SK-N-MC (cell line): ENCODE data around the gene ACSS2.

ENCODE experiments used
- DNase-seq: peaks from one replicate; pipeline ENCODE4 v3.0.0-alpha.2; 2011; ENCODE audit warnings: low read depth, low spot score
- H3K27ac ChIP-seq: fragments of 200-600 bp; sonication (generic); 2 replicates; pipeline ENCODE4 v1.5.1; 2016; ENCODE audit warnings: mixed run types
- H3K36me3 ChIP-seq: fragments of 200-600 bp; sonication (generic); 2 replicates; pipeline ENCODE4 v1.6.1; 2017; ENCODE audit warnings: antibody characterized with exemption, low read length, mixed read lengths; ENCODE audit not compliant: insufficient read depth
- H3K4me3 ChIP-seq: fragments of 200-600 bp; sonication (generic); 2 replicates; pipeline ENCODE4 v1.5.1; 2016
- H3K9ac ChIP-seq: fragments of 200-600 bp; sonication (generic); 2 replicates; pipeline ENCODE4 v1.8.0; 2017; ENCODE audit warnings: mixed run types, mixed read lengths; ENCODE audit not compliant: insufficient read length
- H3K9me3 ChIP-seq: fragments of 200-600 bp; sonication (generic); 2 replicates; pipeline ENCODE4 v1.6.1; 2017; ENCODE audit warnings: low read depth, mild to moderate bottlenecking, antibody characterized with exemption, low read length, moderate library complexity, mixed read lengths
- EZH2 ChIP-seq: fragments of 200-600 bp; sonication (generic); IDR thresholded peaks from one replicate; pipeline ENCODE4 v1.6.1; 2017; ENCODE audit warnings: antibody characterized with exemption
- FOXP2 ChIP-seq: optimal IDR thresholded peaks from 2 replicates; pipeline ENCODE3; 2011; ENCODE audit warnings: mild to moderate bottlenecking, moderate library complexity; ENCODE audit not compliant: insufficient read depth; ENCODE audit errors: extremely low read length, control extremely low read depth
- POLR2AphosphoS5 ChIP-seq: IDR thresholded peaks from 2 replicates; pipeline ENCODE4 v1.6.1; 2012; ENCODE audit warnings: mild to moderate bottlenecking, low read depth, low read length, borderline replicate concordance

ACSS2 gene

DNA sequence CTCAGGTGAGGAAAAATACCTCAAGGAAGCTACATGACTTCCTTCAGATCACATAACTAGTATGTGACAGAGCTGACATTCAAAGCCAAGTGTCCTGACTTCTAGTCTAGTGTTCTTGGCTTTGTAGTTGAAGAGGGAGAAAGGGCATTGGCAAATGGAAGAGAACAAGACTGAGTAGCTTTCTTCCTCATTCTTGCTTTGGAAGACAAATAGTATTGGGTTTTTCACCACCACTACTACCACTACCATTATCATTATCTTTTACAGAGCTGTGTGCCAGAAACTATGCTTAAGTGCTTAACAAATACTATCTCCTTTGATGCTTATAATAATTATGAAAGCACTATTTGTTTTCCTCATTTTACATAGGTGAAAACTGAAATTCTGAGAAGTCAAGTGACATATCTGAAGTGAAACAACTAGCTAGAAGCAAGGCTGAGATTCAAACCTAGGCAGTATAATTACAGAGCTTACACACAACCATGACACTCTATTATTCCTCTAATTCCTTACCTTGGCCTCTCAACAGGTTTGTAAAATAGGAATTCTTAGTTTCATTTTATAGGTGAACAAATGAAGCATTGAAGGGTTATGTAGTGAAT, 6.8 kb downstream of the ACSS2 start:
- TF ChIP-seq EZH2 (no peak), POLR2AphosphoS5 (no peak), FOXP2 (no peak)
- H3K4me3 ChIP-seq: no peak overlapping the region
- H3K36me3 ChIP-seq: peaks cover 4% of the 10 kb centered on the region
- H3K9me3 ChIP-seq: no peaks in the 10 kb centered on the region
- no peak overlapping the region for H3K9ac ChIP-seq
- DNase-seq: no peak
- no peak overlapping the region for H3K27ac ChIP-seq

GRCh38 chr20:34883809-34884208, 7.4 kb downstream of the ACSS2 start:
- Histone ChIP-seq H3K27ac (no peak overlapping the region), H3K9ac (no peak overlapping the region), H3K36me3 (peaks cover 4% of the 10 kb centered on the region), H3K9me3 (no peaks in the 10 kb centered on the region), H3K4me3 (no peak overlapping the region)
- no peak for DNase-seq
- TF ChIP-seq POLR2AphosphoS5 (no peak), FOXP2 (no peak), EZH2 (no peak)

- Histone ChIP-seq H3K4me3 (no peak overlapping the region), H3K36me3 (peaks cover 4% of the 10 kb centered on the region), H3K27ac (no peak overlapping the region), H3K9ac (no peak overlapping the region), H3K9me3 (no peaks in the 10 kb centered on the region)
- DNase-seq: no peak
- no peak for TF ChIP-seq FOXP2
- no peak for TF ChIP-seq POLR2AphosphoS5
- TF ChIP-seq EZH2: no peak
Observed at GRCh38 chr20:34884260-34884659, 7.8 kb downstream of the ACSS2 start.

GRCh38 chr20:34886122-34886521, 9.7 kb downstream of the ACSS2 start:
- H3K9ac ChIP-seq: no peak overlapping the region
- no peaks in the 10 kb centered on the region for H3K9me3 ChIP-seq
- peaks cover 4% of the 10 kb centered on the region for H3K36me3 ChIP-seq
- DNase-seq: no peak
- H3K27ac ChIP-seq: no peak overlapping the region
- no peak for TF ChIP-seq FOXP2
- no peak for TF ChIP-seq EZH2
- no peak for TF ChIP-seq POLR2AphosphoS5
- no peak overlapping the region for H3K4me3 ChIP-seq

- H3K27ac ChIP-seq: no peak overlapping the region
- no peak overlapping the region for H3K9ac ChIP-seq
- H3K36me3 ChIP-seq: peaks cover 4% of the 10 kb centered on the region
- DNase-seq: no peak
- H3K9me3 ChIP-seq: no peaks in the 10 kb centered on the region
- TF ChIP-seq FOXP2 (no peak), EZH2 (no peak), POLR2AphosphoS5 (no peak)
- H3K4me3 ChIP-seq: no peak overlapping the region
Observed at GRCh38 chr20:34887023-34887422, 10.6 kb downstream of the ACSS2 start.

DNA sequence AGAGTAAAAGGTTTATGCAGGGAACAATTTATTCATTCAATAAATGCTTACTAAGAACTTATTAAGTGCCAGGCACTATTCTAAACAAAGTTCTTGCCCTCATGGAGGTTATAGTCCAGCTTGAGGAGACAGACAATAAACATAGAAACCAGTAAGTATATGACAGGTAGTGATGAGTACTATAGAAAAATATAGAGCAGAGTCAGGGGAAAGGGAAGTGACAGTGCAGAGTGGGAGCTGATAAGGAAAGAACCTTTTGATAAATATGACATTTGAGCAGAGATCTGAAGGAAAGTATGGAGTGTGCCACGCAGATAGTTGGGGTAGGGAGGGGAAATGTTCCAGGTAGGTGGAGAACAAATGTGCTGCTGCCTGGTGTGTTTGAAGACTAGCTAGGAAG, 12.1 kb downstream of the ACSS2 start:
- no peak for TF ChIP-seq POLR2AphosphoS5
- no peak for TF ChIP-seq EZH2
- no peak for TF ChIP-seq FOXP2
- Histone ChIP-seq H3K9me3 (no peaks in the 10 kb centered on the region), H3K4me3 (no peak overlapping the region), H3K36me3 (peaks cover 3% of the 10 kb centered on the region; the same call in 1 of the 2 replicates), H3K9ac (no peak overlapping the region), H3K27ac (no peak overlapping the region)
- no peak for DNase-seq

- DNase-seq: no peak
- Histone ChIP-seq H3K27ac (no peak overlapping the region), H3K36me3 (no peaks in the 10 kb centered on the region), H3K4me3 (no peak overlapping the region), H3K9ac (no peak overlapping the region), H3K9me3 (no peaks in the 10 kb centered on the region)
- TF ChIP-seq EZH2: no peak
Observed at GRCh38 chr20:34891166-34892062, 15.0 kb downstream of the ACSS2 start.

DNA sequence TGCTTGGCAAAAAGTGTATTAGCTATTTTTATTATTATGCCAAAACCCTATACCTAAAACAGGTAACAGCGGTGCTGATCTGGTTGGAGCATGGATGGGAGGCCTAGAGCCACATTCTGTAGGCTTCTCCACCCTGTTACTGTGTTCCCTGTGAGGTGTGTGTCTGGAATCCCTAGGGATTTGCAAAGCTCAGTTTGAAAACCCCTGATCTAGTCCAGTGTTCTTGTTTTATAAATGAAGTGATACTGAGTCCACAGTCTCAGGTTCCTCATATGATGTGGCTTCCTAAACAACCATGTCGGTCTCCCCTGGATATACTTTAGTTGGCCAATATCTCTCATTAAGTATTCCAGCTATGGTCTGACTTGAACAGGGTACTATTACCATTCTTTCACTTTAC, 16.3 kb downstream of the ACSS2 start:
- no peaks in the 10 kb centered on the region for H3K36me3 ChIP-seq
- no peak overlapping the region for H3K4me3 ChIP-seq
- H3K9me3 ChIP-seq: no peaks in the 10 kb centered on the region
- H3K9ac ChIP-seq: no peak overlapping the region
- DNase-seq: no peak
- TF ChIP-seq FOXP2 (no peak), POLR2AphosphoS5 (no peak), EZH2 (no peak)
- H3K27ac ChIP-seq: no peak overlapping the region

- Histone ChIP-seq H3K9ac (no peak overlapping the region), H3K4me3 (no peak overlapping the region), H3K27ac (no peak overlapping the region), H3K36me3 (no peaks in the 10 kb centered on the region), H3K9me3 (no peaks in the 10 kb centered on the region)
- no peak for TF ChIP-seq EZH2
- no peak for TF ChIP-seq POLR2AphosphoS5
- no peak for TF ChIP-seq FOXP2
- DNase-seq: no peak
Observed at GRCh38 chr20:34894723-34895122, 18.3 kb downstream of the ACSS2 start.
